Thoracic aorta (tissue), 2 donors: ENCODE data around the gene COPS9. TPM values are rescaled to one million over a fixed set of nuclear protein-coding genes. Genes with fewer than 3 reads are reported as not detected.

Experiments
- ATAC-seq: fragments of 150-250 bp; one replicate; pipeline ENCODE4 v1.8.0; 2017; ENCODE audit warnings: low read depth; ENCODE audit not compliant: insufficient number of reproducible peaks, low FRiP score
- DNase-seq: peaks from one replicate; pipeline ENCODE4 v3.0.0-alpha.2; 2020; ENCODE audit warnings: low spot score
- H3K27ac ChIP-seq, 2 donors: fragments of 200-600 bp; sonication (generic); 1 replicate in 1 of 2; 2 replicates in 1 of 2; pipeline ENCODE4 v1.5.1; 2016; ENCODE audit warnings: mild to moderate bottlenecking in 2 of 2, moderate library complexity in 2 of 2
- H3K27me3 ChIP-seq: fragments of 200-600 bp; sonication (generic); replicated peaks from 2 replicates; pipeline ENCODE4 v1.6.0; 2016; ENCODE audit warnings: mild to moderate bottlenecking; ENCODE audit not compliant: insufficient read depth
- H3K36me3 ChIP-seq: fragments of 200-600 bp; sonication (generic); one replicate; pipeline ENCODE4 v1.5.1; 2016
- H3K4me1 ChIP-seq, 2 donors: fragments of 200-600 bp; sonication (generic); 1 replicate in 1 of 2; 2 replicates in 1 of 2; pipeline versions ENCODE4 v1.5.1 to v1.6.0; 2016; ENCODE audit warnings: low read depth in 2 of 2, mild to moderate bottlenecking in 1 of 2; ENCODE audit not compliant: control insufficient read depth in 1 of 2
- H3K4me3 ChIP-seq: fragments of 200-600 bp; sonication (generic); 2 replicates; pipeline ENCODE4 v1.5.1; 2016; ENCODE audit warnings: mild to moderate bottlenecking
- H3K9me3 ChIP-seq: fragments of 200-600 bp; sonication (generic); 2 replicates; pipeline ENCODE4 v1.5.1; 2016
- total RNA-seq, 2 donors: library from RNA; depleted of rRNA; stranded (reverse); fragments of >200 nt; gene quantifications; one replicate each; pipeline versions ENCODE4 v1.1.0 to v1.2.3, GENCODE V29; 2016
- TF ChIP-seq, protein P1 (sequence below): fragments of 200-600 bp; sonication (generic); IDR thresholded peaks from one replicate; pipeline ENCODE4 v1.5.1; 2019; ENCODE audit warnings: antibody characterized with exemption

The COPS9 gene
- total RNA-seq, 2 donors from 2014 or later = 101 to 115 TPM

- H3K9me3 ChIP-seq = no peaks in the 10 kb centered on the region
- DNase-seq = no peak
Observed at GRCh38 chr2:240143276-240143675, 7.2 kb upstream of the COPS9 start.

DNA sequence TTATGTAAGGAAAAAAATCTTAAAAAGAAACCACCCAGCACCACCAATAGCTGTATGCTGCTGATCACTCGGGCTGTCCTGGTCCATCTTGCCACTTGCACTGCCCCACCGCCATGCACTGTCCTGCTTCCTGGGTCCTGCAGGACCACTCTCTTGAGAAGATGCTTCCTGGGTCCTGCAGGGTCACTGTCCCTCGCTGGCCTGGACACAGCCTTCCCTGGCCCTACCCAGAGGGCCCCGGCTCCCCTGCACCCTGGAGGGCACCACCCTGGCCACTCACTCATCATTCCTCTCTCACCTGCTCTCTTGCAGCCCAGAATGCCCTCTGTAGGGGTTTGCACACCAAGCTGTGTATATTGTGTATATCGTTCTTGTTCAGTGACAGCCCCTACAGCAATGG lies 6.8 kb upstream of the COPS9 start:
- Histone ChIP-seq H3K27me3 (no peaks in the 10 kb centered on the region), H3K4me1 (peaks cover 0 to 6% of the 10 kb centered on the region in 2 donors), H3K27ac (no peak overlapping the region), H3K9me3 (no peaks in the 10 kb centered on the region), H3K36me3 (no peaks in the 10 kb centered on the region), H3K4me3 (no peak overlapping the region)
- TF ChIP-seq, protein P1, sequence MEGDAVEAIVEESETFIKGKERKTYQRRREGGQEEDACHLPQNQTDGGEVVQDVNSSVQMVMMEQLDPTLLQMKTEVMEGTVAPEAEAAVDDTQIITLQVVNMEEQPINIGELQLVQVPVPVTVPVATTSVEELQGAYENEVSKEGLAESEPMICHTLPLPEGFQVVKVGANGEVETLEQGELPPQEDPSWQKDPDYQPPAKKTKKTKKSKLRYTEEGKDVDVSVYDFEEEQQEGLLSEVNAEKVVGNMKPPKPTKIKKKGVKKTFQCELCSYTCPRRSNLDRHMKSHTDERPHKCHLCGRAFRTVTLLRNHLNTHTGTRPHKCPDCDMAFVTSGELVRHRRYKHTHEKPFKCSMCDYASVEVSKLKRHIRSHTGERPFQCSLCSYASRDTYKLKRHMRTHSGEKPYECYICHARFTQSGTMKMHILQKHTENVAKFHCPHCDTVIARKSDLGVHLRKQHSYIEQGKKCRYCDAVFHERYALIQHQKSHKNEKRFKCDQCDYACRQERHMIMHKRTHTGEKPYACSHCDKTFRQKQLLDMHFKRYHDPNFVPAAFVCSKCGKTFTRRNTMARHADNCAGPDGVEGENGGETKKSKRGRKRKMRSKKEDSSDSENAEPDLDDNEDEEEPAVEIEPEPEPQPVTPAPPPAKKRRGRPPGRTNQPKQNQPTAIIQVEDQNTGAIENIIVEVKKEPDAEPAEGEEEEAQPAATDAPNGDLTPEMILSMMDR = no peak
- ATAC-seq = no peak
- no peak for DNase-seq

More at GRCh38 chr2:240143276-240143675, 7.2 kb upstream of the COPS9 start:
- H3K27ac ChIP-seq = no peak overlapping the region
- H3K4me3 ChIP-seq = no peak overlapping the region
- TF ChIP-seq, protein P1 = no peak
- ATAC-seq = no peak
- H3K4me1 ChIP-seq = peaks cover 0 to 6% of the 10 kb centered on the region in 2 donors
- no peaks in the 10 kb centered on the region for H3K36me3 ChIP-seq
- H3K27me3 ChIP-seq = no peaks in the 10 kb centered on the region

DNA sequence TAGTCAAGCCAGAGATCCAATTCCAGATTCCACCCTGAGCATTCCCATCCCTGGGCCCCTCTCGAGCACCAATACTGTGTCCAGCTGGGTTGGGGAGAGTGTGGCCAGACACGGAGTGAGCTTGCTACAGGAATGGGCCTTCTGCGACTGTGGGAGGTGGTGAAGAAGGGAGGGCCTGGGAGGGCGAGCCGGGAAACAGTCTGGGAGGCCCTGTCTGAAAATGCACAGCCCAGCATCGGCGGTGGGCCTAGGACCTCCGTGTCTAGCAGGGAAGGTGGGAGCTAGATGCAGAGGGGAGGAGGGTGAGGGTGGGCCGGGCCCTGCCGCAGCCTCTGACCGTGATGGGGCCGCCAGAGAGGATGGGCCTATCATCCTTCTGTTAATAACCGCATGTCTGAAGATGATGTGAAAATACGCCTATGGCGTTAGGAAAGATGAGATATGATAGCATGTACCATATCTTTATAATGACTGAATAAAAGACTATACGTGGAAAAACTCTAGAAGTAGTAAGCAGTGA lies 6.2 kb upstream of the COPS9 start:
- no peak overlapping the region for H3K27ac ChIP-seq
- H3K9me3 ChIP-seq = no peaks in the 10 kb centered on the region
- H3K36me3 ChIP-seq = no peaks in the 10 kb centered on the region
- H3K4me3 ChIP-seq = no peak overlapping the region
- peaks cover 0 to 6% of the 10 kb centered on the region in 2 donors for H3K4me1 ChIP-seq
- no peaks in the 10 kb centered on the region for H3K27me3 ChIP-seq
- ATAC-seq (no peak), DNase-seq (no peak)
- TF ChIP-seq, protein P1 = no peak

- Histone ChIP-seq H3K27me3 (no peaks in the 10 kb centered on the region), H3K27ac (no peak overlapping the region), H3K36me3 (no peaks in the 10 kb centered on the region), H3K4me1 (peaks cover 3 to 11% of the 10 kb centered on the region in 2 donors), H3K4me3 (no peak overlapping the region), H3K9me3 (no peaks in the 10 kb centered on the region)
- no peak for DNase-seq
- ATAC-seq = no peak
- TF ChIP-seq, protein P1 = no peak
Observed at GRCh38 chr2:240141736-240142135, 5.6 kb upstream of the COPS9 start.

DNA sequence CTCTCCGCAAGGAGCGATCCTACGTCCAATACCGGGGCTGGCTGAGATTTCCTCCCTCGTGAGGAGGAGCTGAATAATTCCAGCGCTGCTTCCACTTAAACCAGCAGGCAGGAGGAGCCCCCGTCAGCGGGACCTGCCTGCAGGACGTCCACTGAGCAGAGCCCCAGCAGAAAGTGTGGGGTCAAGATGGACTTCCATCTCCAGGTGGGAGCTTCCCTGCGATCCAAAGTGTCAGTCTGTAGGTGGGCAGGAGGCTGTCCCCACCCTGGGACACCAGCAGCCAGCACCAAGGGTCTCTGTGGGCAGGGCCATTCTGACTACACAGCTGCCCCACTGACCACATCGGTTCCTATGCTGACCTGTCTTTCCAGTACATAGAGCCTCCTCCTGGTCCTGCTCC lies 4.8 kb upstream of the COPS9 start:
- Histone ChIP-seq H3K36me3 (no peaks in the 10 kb centered on the region), H3K27ac (no peak overlapping the region), H3K27me3 (no peaks in the 10 kb centered on the region), H3K4me3 (no peak overlapping the region), H3K4me1 (peaks cover 4 to 14% of the 10 kb centered on the region in 2 donors), H3K9me3 (no peaks in the 10 kb centered on the region)
- TF ChIP-seq, protein P1 = no peak
- ATAC-seq (no peak), DNase-seq (no peak)
